K562 (cell line): ENCODE measurements around the gene MKNK1. TPM values are rescaled to one million over a fixed set of nuclear protein-coding genes. Genes with fewer than 3 reads are reported as not detected.
A peak's percentile ranks its signal among the peaks of the same experiment; 100 is the strongest.

ENCODE experiments used
- CHD2 ChIP-seq: IDR thresholded peaks from 2 replicates; pipeline ENCODE4 v1.6.1; 2011; ENCODE audit warnings: low read depth, low read length
- CTBP1 ChIP-seq: fragments of 450-650 bp; IDR thresholded peaks from 2 replicates; pipeline ENCODE4 v1.6.1; 2016; ENCODE audit warnings: borderline replicate concordance
- ESRRA ChIP-seq: fragments of 450-650 bp; IDR thresholded peaks from 2 replicates; pipeline ENCODE4 v1.6.1; 2014; ENCODE audit warnings: low read depth, mild to moderate bottlenecking, moderate library complexity, borderline replicate concordance
- ETS2 ChIP-seq: IDR thresholded peaks from 2 replicates; pipeline ENCODE4 v1.6.1; 2016; ENCODE audit warnings: borderline replicate concordance, missing genetic modification characterization, mild to moderate bottlenecking, moderate library complexity, missing compliant biosample characterization; ENCODE audit not compliant: poor library complexity, severe bottlenecking
- FOSL1 ChIP-seq: fragments of 200-800 bp; sonication (Bioruptor generic); conservative IDR thresholded peaks from 2 replicates; pipeline ENCODE4 v1.6.1; 2016; ENCODE audit warnings: missing genetic modification characterization, missing compliant biosample characterization
- HDAC1 ChIP-seq, 2 experiments: fragments of 450-650 bp; IDR thresholded peaks; 2 replicates each; pipeline ENCODE4 v1.6.1; 2016 to 2017; ENCODE audit warnings: inconsistent platforms in 1 of 2, mild to moderate bottlenecking in 1 of 2, moderate library complexity in 1 of 2
- IFI16 ChIP-seq: fragments of 250-450 bp; sonication (Bioruptor Pico); IDR thresholded peaks from 2 replicates; pipeline ENCODE4 v2.1.2; 2022; ENCODE audit warnings: mild to moderate bottlenecking, inconsistent platforms
- KDM1A ChIP-seq, 2 experiments: fragments of 450-650 bp; IDR thresholded peaks; 2 replicates each; pipeline ENCODE4 v1.6.1; 2016; ENCODE audit warnings: mild to moderate bottlenecking in 2 of 2
- RCOR1 ChIP-seq, 2 experiments: IDR thresholded peaks; 2 replicates each; pipeline ENCODE4 v1.6.1; 2012; ENCODE audit warnings: low read depth in 2 of 2, low read length in 2 of 2, borderline replicate concordance in 1 of 2, improper control_type of control experiment in 1 of 2
- SPI1 ChIP-seq: IDR thresholded peaks from 2 replicates; pipeline ENCODE4 v1.6.1; 2011; ENCODE audit warnings: low read depth, low read length, control low read depth, borderline replicate concordance
- ZNF512 ChIP-seq: IDR thresholded peaks from 2 replicates; pipeline ENCODE4 v1.6.1; 2016; ENCODE audit warnings: missing genetic modification characterization, missing compliant biosample characterization
- polyA plus RNA-seq, 8 experiments: library from polyadenylated mRNA; depleted of rRNA in 4 of 8; stranded (reverse) in 5 of 8; unstranded in 3 of 8; fragments of >200 nt; fragmentation: Nextera tagmentation in 2 of 8; fragmentation: Illumina TruSeq in 1 of 8; extraction: Ambion mirVana in 2 of 8; extraction: Trizol in 1 of 8; gene quantifications; 2 replicates each; pipeline versions ENCODE4 v1.2.1 to v1.2.3, GENCODE V29; 2011 to 2014; ENCODE audit warnings: inconsistent platforms in 1 of 8, missing spikeins in 1 of 8
- total RNA-seq, 7 experiments: library from RNA; depleted of rRNA in 6 of 7; stranded (reverse); fragments of >200 nt in 6 of 7; fragmentation: Illumina TruSeq in 2 of 7; extraction: Trizol in 2 of 7; gene quantifications; 2 replicates each; pipeline versions ENCODE4 v1.2.1 to v1.2.3, GENCODE V29; 2011 to 2021; ENCODE audit warnings: low replicate concordance in 1 of 7

Gene MKNK1
- total and polyA plus RNA-seq, 9 of the 15 experiments (the other 6 are each of a cell fraction or from before 2014, with no cell fraction given), result 27.7 to 51.3 (median 43.7) TPM

DNA sequence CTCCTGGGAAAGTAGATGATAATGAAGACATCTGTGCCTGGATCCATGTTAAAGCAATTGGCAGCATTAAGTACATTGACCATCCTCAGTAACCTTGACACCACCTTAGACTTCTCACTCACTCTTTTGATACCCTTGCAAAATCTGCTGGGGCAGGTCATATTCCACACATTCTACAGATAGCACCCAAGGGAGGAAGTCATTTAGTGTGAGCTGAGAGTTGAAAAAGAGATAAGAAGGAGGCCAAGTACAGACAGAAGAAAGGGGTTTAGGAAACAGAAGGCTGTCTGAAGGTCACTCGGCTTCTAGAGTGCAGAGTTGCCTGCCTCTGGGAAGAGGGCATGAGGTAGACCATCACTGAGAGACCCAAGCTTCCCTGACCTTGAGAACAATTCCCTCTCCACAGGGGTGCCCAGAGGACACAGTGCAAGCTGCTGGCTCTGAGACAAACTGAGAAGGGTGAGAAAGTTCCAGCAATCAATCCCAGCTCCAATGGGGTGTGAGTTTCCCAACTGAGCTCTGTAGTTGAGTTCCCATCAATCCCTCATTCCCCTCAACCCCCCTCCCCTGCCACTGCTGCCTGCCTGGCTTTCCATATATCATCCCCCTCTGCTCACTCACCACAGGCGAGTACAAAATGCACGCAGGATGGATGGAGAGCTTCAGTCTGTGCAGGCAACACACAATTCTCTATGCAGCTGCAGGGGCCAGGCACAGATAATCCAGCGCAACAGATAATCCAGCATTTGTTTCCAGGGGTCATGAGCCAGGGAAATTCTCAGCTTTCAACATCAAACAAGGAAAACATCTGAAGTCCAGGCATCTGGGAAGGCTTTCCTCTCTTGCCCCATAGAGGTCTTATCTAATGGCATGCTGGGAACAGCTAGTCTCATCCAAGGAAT, 19.9 kb upstream of the MKNK1 start (continued):
- 0 out of 4 replicates have a peak, but pooled peaks of 1 of the 2 experiments have one; percentile 29 for TF ChIP-seq HDAC1 (IDR thresholded peaks at IDR 0.05)
- TF ChIP-seq IFI16 (CRISPR knock-in tag), result no peak
- TF ChIP-seq CHD2, result no peak
- TF ChIP-seq ZNF512, result no peak
- TF ChIP-seq SPI1, result peak; percentile 82
- TF ChIP-seq ESRRA, result peak; percentile 78
- TF ChIP-seq ETS2 (tag), result no peak
- peak; percentile 8; the same call in 1 of the 2 replicates for TF ChIP-seq CTBP1
- no peak for TF ChIP-seq FOSL1 (tag)
- peak in 1 of 2 experiments; percentile 26; a peak in 2 of 4 replicates for TF ChIP-seq KDM1A (IDR thresholded peaks at IDR 0.05)
- peak in 1 of 2 experiments; percentile 60; a peak in 1 of 4 replicates for TF ChIP-seq RCOR1 (IDR thresholded peaks at IDR 0.05; ENCODE audit: borderline replicate concordance in 1 of 2, low read depth in 2 of 2, low read length in 2 of 2)
